Measurements from ENCODE around the gene GBE1. TPM values are rescaled to one million over a fixed set of nuclear protein-coding genes. Genes with fewer than 3 reads are reported as not detected.

The GBE1 gene
- total and polyA plus RNA-seq, 2 donors (not counting 1 experiment from before 2014, with no cell fraction given) = 153 to 232 TPM

DNA sequence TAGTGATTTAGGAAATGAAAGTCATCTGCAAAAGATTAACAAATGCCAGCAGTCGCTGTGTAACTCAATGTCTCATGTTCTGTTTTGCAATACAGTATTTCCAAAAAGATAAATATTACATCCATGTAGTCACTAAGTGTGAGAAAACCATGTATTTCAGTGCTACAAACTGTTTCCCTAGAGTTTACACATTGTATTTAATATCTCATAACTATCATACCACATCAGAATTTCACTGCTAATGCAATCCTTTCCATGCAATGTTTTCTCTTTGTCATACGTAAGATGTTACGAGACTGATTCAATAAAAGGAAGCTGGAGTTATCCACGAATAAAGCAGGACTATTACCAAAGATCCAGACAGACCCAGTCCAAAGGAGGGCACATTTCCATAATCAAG, 269.4 kb downstream of the GBE1 start:
- TF ChIP-seq, protein P1, sequence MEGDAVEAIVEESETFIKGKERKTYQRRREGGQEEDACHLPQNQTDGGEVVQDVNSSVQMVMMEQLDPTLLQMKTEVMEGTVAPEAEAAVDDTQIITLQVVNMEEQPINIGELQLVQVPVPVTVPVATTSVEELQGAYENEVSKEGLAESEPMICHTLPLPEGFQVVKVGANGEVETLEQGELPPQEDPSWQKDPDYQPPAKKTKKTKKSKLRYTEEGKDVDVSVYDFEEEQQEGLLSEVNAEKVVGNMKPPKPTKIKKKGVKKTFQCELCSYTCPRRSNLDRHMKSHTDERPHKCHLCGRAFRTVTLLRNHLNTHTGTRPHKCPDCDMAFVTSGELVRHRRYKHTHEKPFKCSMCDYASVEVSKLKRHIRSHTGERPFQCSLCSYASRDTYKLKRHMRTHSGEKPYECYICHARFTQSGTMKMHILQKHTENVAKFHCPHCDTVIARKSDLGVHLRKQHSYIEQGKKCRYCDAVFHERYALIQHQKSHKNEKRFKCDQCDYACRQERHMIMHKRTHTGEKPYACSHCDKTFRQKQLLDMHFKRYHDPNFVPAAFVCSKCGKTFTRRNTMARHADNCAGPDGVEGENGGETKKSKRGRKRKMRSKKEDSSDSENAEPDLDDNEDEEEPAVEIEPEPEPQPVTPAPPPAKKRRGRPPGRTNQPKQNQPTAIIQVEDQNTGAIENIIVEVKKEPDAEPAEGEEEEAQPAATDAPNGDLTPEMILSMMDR (conservative IDR thresholded peaks at IDR 0.05 in 1 of 2, IDR thresholded peaks at IDR 0.05 in 1 of 2; ENCODE audit: low read depth in 1 of 2, low read length in 2 of 2) = no peak
- TF ChIP-seq EZH2 (IDR thresholded peaks at IDR 0.05; ENCODE audit: low read length, missing control alignments) = no peak
- H3K9ac ChIP-seq (ENCODE audit: insufficient read depth, low read length) = no peak overlapping the region
- DNase-seq (ENCODE audit: low read depth in 2 of 2) = peak in 1 of 2 donors; percentile 86
- H3K27ac ChIP-seq (ENCODE audit: insufficient read depth, low read length) = peak overlapping the region; percentile 30
- no peaks in the 10 kb centered on the region for H3K9me3 ChIP-seq (ENCODE audit: control insufficient read depth, insufficient read depth, low read depth, low read length)
- H3K4me2 ChIP-seq (ENCODE audit: extremely low read depth, insufficient read depth, low read length) = peak overlapping the region; percentile 26
- H3K36me3 ChIP-seq (ENCODE audit: control insufficient read depth, insufficient read depth, low read length) = peaks cover 5% of the 10 kb centered on the region
- H3K27me3 ChIP-seq (ENCODE audit: control insufficient read depth, insufficient read depth, low read length) = no peaks in the 10 kb centered on the region
- no peak overlapping the region for H3K4me3 ChIP-seq (replicated peaks in 1 of 4; ENCODE audit: control extremely low read depth in 1 of 4, insufficient read depth in 1 of 4, low read depth in 3 of 4, low read length in 4 of 4)
- H2AFZ ChIP-seq (ENCODE audit: low read length) = no peak overlapping the region
- peaks cover 4% of the 10 kb centered on the region for H3K4me1 ChIP-seq (ENCODE audit: control insufficient read depth, extremely low read depth, insufficient read depth, low read length)
- no peaks in the 10 kb centered on the region for H4K20me1 ChIP-seq (ENCODE audit: control insufficient read depth, extremely low read depth, insufficient read depth, low read length)
- H3K79me2 ChIP-seq (ENCODE audit: control insufficient read depth, insufficient read depth, low read length) = no peaks in the 10 kb centered on the region

DNA sequence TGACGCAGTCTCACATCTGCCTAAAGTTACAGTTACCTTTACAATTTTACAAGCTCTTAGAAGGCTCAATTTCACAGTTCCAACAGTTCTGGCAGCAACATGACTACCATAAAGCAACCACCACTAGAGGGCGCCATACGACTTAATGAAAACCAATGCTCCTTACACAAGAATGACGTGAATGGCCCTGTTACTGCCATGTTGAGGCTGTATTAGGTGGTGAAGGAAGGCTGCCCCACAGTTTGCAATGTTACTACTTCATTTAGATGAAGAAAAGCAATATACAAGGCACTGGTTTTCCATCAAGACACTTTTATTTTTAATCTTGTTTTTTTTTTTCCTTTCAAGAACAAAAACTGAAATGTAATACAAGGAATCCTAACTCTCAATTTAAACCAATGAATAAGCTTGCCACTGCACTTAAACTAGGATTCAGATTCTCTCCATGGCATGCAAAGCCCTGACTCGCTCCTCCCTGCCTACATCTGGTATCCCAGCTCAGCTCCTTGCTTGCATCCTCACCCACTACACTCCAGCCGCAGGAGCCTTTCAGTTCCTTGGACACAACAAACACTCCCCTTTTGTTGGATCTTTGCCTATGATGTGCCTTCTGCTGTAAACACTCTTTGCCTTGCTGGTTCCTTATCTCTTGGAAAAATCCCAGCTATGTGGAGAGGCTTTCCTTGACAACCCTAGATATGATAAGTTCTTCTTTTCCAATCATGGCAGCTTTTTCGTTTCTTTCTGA, 270.7 kb downstream of the GBE1 start:
- Histone ChIP-seq H3K4me1 (ENCODE audit: control insufficient read depth, extremely low read depth, insufficient read depth, low read length) (peaks cover 4% of the 10 kb centered on the region), H3K79me2 (ENCODE audit: control insufficient read depth, insufficient read depth, low read length) (no peaks in the 10 kb centered on the region), H3K9me3 (ENCODE audit: control insufficient read depth, insufficient read depth, low read depth, low read length) (no peaks in the 10 kb centered on the region), H3K36me3 (ENCODE audit: control insufficient read depth, insufficient read depth, low read length) (peaks cover 3% of the 10 kb centered on the region), H4K20me1 (ENCODE audit: control insufficient read depth, extremely low read depth, insufficient read depth, low read length) (no peaks in the 10 kb centered on the region), H3K4me3 (replicated peaks in 1 of 4; ENCODE audit: control extremely low read depth in 1 of 4, insufficient read depth in 1 of 4, low read depth in 3 of 4, low read length in 4 of 4) (no peak overlapping the region), H3K27me3 (ENCODE audit: control insufficient read depth, insufficient read depth, low read length) (no peaks in the 10 kb centered on the region), H3K9ac (ENCODE audit: insufficient read depth, low read length) (no peak overlapping the region), H3K4me2 (ENCODE audit: extremely low read depth, insufficient read depth, low read length) (no peak overlapping the region), H2AFZ (ENCODE audit: low read length) (no peak overlapping the region), H3K27ac (ENCODE audit: insufficient read depth, low read length) (peak overlapping the region; percentile 36)
- DNase-seq (ENCODE audit: low read depth in 2 of 2) = peak; percentile 76 to 93
- TF ChIP-seq, protein P1 (conservative IDR thresholded peaks at IDR 0.05 in 1 of 2, IDR thresholded peaks at IDR 0.05 in 1 of 2; ENCODE audit: low read depth in 1 of 2, low read length in 2 of 2) = peak; percentile 75 to 85
- TF ChIP-seq EZH2 (IDR thresholded peaks at IDR 0.05; ENCODE audit: low read length, missing control alignments) = no peak

DNA sequence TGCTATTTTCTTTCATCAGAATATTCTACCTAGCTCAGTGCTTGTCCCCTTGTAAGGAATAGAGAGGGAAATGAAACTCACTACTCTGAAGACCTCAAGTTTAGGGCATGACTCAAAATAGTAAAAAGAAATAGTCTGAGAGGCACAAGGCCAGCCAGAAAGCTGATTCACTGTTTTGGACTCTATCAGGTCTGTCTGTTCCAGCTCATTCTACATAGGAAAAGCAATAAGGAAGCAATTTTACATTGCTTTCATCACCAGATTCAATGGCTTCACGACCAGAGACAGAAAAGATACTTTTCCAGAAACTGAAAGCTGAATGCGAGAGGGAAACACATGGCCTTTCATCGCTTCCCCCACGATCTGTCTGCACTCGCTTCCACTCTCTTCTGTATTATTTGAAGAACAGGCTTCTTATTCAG, 276.0 kb downstream of the GBE1 start:
- Histone ChIP-seq H3K27ac (ENCODE audit: insufficient read depth, low read length) (peak overlapping the region; percentile 44), H3K9me3 (ENCODE audit: control insufficient read depth, insufficient read depth, low read depth, low read length) (no peaks in the 10 kb centered on the region), H2AFZ (ENCODE audit: low read length) (no peak overlapping the region), H3K36me3 (ENCODE audit: control insufficient read depth, insufficient read depth, low read length) (peaks cover 3% of the 10 kb centered on the region), H4K20me1 (ENCODE audit: control insufficient read depth, extremely low read depth, insufficient read depth, low read length) (no peaks in the 10 kb centered on the region), H3K27me3 (ENCODE audit: control insufficient read depth, insufficient read depth, low read length) (no peaks in the 10 kb centered on the region), H3K79me2 (ENCODE audit: control insufficient read depth, insufficient read depth, low read length) (no peaks in the 10 kb centered on the region), H3K4me3 (replicated peaks in 1 of 4; ENCODE audit: control extremely low read depth in 1 of 4, insufficient read depth in 1 of 4, low read depth in 3 of 4, low read length in 4 of 4) (peak overlapping the region in 1 of 4 experiments; percentile 25), H3K4me2 (ENCODE audit: extremely low read depth, insufficient read depth, low read length) (peak overlapping the region; percentile 62), H3K9ac (ENCODE audit: insufficient read depth, low read length) (no peak overlapping the region), H3K4me1 (ENCODE audit: control insufficient read depth, extremely low read depth, insufficient read depth, low read length) (peaks cover 1% of the 10 kb centered on the region)
- no peak for TF ChIP-seq EZH2 (IDR thresholded peaks at IDR 0.05; ENCODE audit: low read length, missing control alignments)
- TF ChIP-seq, protein P1 (conservative IDR thresholded peaks at IDR 0.05 in 1 of 2, IDR thresholded peaks at IDR 0.05 in 1 of 2; ENCODE audit: low read depth in 1 of 2, low read length in 2 of 2) = no peak
- DNase-seq (ENCODE audit: low read depth in 2 of 2) = peak; percentile 79 to 88
